ENCODE measurements around the gene FIGN. TPM values are rescaled to one million over a fixed set of nuclear protein-coding genes. Genes with fewer than 3 reads are reported as not detected.
A peak's percentile ranks its signal among the peaks of the same experiment; 100 is the strongest.

FIGN gene
- polyA plus RNA-seq, 1 experiment, result 2.4 TPM

GRCh38 chr2:163733956-163734355 is 1.9 kb downstream of the FIGN start:
- no peak for DNase-seq (ENCODE audit: low read depth)
- CTCF ChIA-PET, result interaction anchor here (0.6 kb wide), 2 partner anchors 517 to 555 kb away, joined by 3 to 4 read pairs; no protein-coding TSS in a partner anchor
- Histone ChIP-seq H3K36me3 (ENCODE audit: control insufficient read depth, insufficient read depth, low read length) (no peaks in the 10 kb centered on the region), H3K4me3 (ENCODE audit: low read depth, low read length) (peak overlapping the region; percentile 82; the same call in 1 of the 2 replicates), H3K27me3 (ENCODE audit: control insufficient read depth, insufficient read depth, low read length) (no peaks in the 10 kb centered on the region)
- no peak for TF ChIP-seq CTCF (IDR thresholded peaks at IDR 0.05; ENCODE audit: insufficient read depth, low read depth, low read length)
- POLR2A ChIA-PET, result no interaction called here

- no peak overlapping the region for H3K4me3 ChIP-seq (ENCODE audit: low read depth, low read length)
- CTCF ChIA-PET, result interaction anchor here (0.6 kb wide), 2 partner anchors 517 to 554 kb away, joined by 3 to 4 read pairs; no protein-coding TSS in a partner anchor
- POLR2A ChIA-PET, result no interaction called here
- no peak for DNase-seq (ENCODE audit: low read depth)
- no peak for TF ChIP-seq CTCF (IDR thresholded peaks at IDR 0.05; ENCODE audit: insufficient read depth, low read depth, low read length)
- no peaks in the 10 kb centered on the region for H3K27me3 ChIP-seq (ENCODE audit: control insufficient read depth, insufficient read depth, low read length)
- H3K36me3 ChIP-seq (ENCODE audit: control insufficient read depth, insufficient read depth, low read length), result no peaks in the 10 kb centered on the region
Observed at GRCh38 chr2:163733301-163733938, 2.4 kb downstream of the FIGN start.

GRCh38 chr2:163732727-163733126 is 3.1 kb downstream of the FIGN start:
- CTCF ChIA-PET, result interaction anchor here (0.6 kb wide), 1 partner anchor 278 kb away, joined by 3 read pairs; no protein-coding TSS in a partner anchor
- no peak for DNase-seq (ENCODE audit: low read depth)
- POLR2A ChIA-PET, result no interaction called here
- Histone ChIP-seq H3K27me3 (ENCODE audit: control insufficient read depth, insufficient read depth, low read length) (no peaks in the 10 kb centered on the region), H3K4me3 (ENCODE audit: low read depth, low read length) (no peak overlapping the region), H3K36me3 (ENCODE audit: control insufficient read depth, insufficient read depth, low read length) (no peaks in the 10 kb centered on the region)
- TF ChIP-seq CTCF (IDR thresholded peaks at IDR 0.05; ENCODE audit: insufficient read depth, low read depth, low read length), result no peak

GRCh38 chr2:163731735-163732134 is 4.1 kb downstream of the FIGN start:
- ChIA-PET CTCF (interaction anchor here (0.6 kb wide), 1 partner anchor 482 kb away, joined by 4 read pairs; no protein-coding TSS in a partner anchor), POLR2A (interaction anchor here (0.7 kb wide), 1 partner anchor 69 kb away, joined by 4 read pairs; no protein-coding TSS in a partner anchor)
- Histone ChIP-seq H3K4me3 (ENCODE audit: low read depth, low read length) (no peak overlapping the region), H3K36me3 (ENCODE audit: control insufficient read depth, insufficient read depth, low read length) (no peaks in the 10 kb centered on the region), H3K27me3 (ENCODE audit: control insufficient read depth, insufficient read depth, low read length) (no peaks in the 10 kb centered on the region)
- DNase-seq (ENCODE audit: low read depth), result no peak
- no peak for TF ChIP-seq CTCF (IDR thresholded peaks at IDR 0.05; ENCODE audit: insufficient read depth, low read depth, low read length)

GRCh38 chr2:163730556-163730955 is 5.3 kb downstream of the FIGN start:
- Histone ChIP-seq H3K36me3 (ENCODE audit: control insufficient read depth, insufficient read depth, low read length) (no peaks in the 10 kb centered on the region), H3K27me3 (ENCODE audit: control insufficient read depth, insufficient read depth, low read length) (no peaks in the 10 kb centered on the region), H3K4me3 (ENCODE audit: low read depth, low read length) (no peak overlapping the region)
- CTCF ChIA-PET, result no interaction called here
- no peak for DNase-seq (ENCODE audit: low read depth)
- POLR2A ChIA-PET, result no interaction called here
- no peak for TF ChIP-seq CTCF (IDR thresholded peaks at IDR 0.05; ENCODE audit: insufficient read depth, low read depth, low read length)

All from BJ (cell line).